ENCODE data around the gene BBS9.

The BBS9 gene

GRCh38 chr7:33536398-33537103, 407.2 kb downstream of the BBS9 start:
- DNase-seq (ENCODE audit: low read depth in 2 of 3, low spot score in 1 of 3): no peak

GRCh38 chr7:33537104-33537477, 407.7 kb downstream of the BBS9 start:
- no peak for DNase-seq (ENCODE audit: low read depth in 2 of 3, low spot score in 1 of 3)

GRCh38 chr7:33539198-33539597, 409.8 kb downstream of the BBS9 start:
- no peak for DNase-seq (ENCODE audit: low read depth in 2 of 3, low spot score in 1 of 3)

- DNase-seq (ENCODE audit: low read depth in 2 of 3, low spot score in 1 of 3): no peak
These were observed 410.5 kb downstream of the BBS9 start for GRCh38 chr7:33539659-33540400.

GRCh38 chr7:33547880-33548279, 418.5 kb downstream of the BBS9 start:
- no peak for DNase-seq (ENCODE audit: low read depth in 2 of 3, low spot score in 1 of 3)

GRCh38 chr7:33550363-33550762, 421.0 kb downstream of the BBS9 start:
- no peak for DNase-seq (ENCODE audit: low read depth in 2 of 3, low spot score in 1 of 3)

- no peak for DNase-seq (ENCODE audit: low read depth in 2 of 3, low spot score in 1 of 3)
These were observed 421.6 kb downstream of the BBS9 start for GRCh38 chr7:33550979-33551378.

- DNase-seq (ENCODE audit: low read depth in 2 of 3, low spot score in 1 of 3): no peak
These were observed 424.7 kb downstream of the BBS9 start for GRCh38 chr7:33554046-33554445.

GRCh38 chr7:33554576-33554975, 425.2 kb downstream of the BBS9 start:
- DNase-seq (ENCODE audit: low read depth in 2 of 3, low spot score in 1 of 3): no peak

GRCh38 chr7:33556472-33556871, 427.1 kb downstream of the BBS9 start:
- no peak for DNase-seq (ENCODE audit: low read depth in 2 of 3, low spot score in 1 of 3)

- DNase-seq (ENCODE audit: low read depth in 2 of 3, low spot score in 1 of 3): no peak
These were observed 429.4 kb downstream of the BBS9 start for GRCh38 chr7:33558549-33559323.

- no peak for DNase-seq (ENCODE audit: low read depth in 2 of 3, low spot score in 1 of 3)
These were observed 430.0 kb downstream of the BBS9 start for GRCh38 chr7:33559324-33559710.

- no peak for DNase-seq (ENCODE audit: low read depth in 2 of 3, low spot score in 1 of 3)
These were observed 433.6 kb downstream of the BBS9 start for GRCh38 chr7:33562996-33563395.

- DNase-seq (ENCODE audit: low read depth in 2 of 3, low spot score in 1 of 3): no peak
These were observed 434.3 kb downstream of the BBS9 start for GRCh38 chr7:33563651-33564050.

GRCh38 chr7:33578166-33578565, 448.8 kb downstream of the BBS9 start:
- no peak for DNase-seq (ENCODE audit: low read depth in 2 of 3, low spot score in 1 of 3)

- no peak for DNase-seq (ENCODE audit: low read depth in 2 of 3, low spot score in 1 of 3)
These were observed 449.7 kb downstream of the BBS9 start for GRCh38 chr7:33578881-33579672.

- no peak for DNase-seq (ENCODE audit: low read depth in 2 of 3, low spot score in 1 of 3)
These were observed 450.3 kb downstream of the BBS9 start for GRCh38 chr7:33579673-33579960.

GRCh38 chr7:33581236-33581635, 451.9 kb downstream of the BBS9 start:
- DNase-seq (ENCODE audit: low read depth in 2 of 3, low spot score in 1 of 3): no peak

- no peak for DNase-seq (ENCODE audit: low read depth in 2 of 3, low spot score in 1 of 3)
These were observed 452.7 kb downstream of the BBS9 start for GRCh38 chr7:33582104-33582503.

GRCh38 chr7:33582533-33582932, 453.2 kb downstream of the BBS9 start:
- DNase-seq (ENCODE audit: low read depth in 2 of 3, low spot score in 1 of 3): no peak

- no peak for DNase-seq (ENCODE audit: low read depth in 2 of 3, low spot score in 1 of 3)
These were observed 460.5 kb downstream of the BBS9 start for GRCh38 chr7:33589911-33590310.
